PC-9 (cell line): Measurements from ENCODE around the gene KATNB1. TPM values are rescaled to one million over a fixed set of nuclear protein-coding genes. Genes with fewer than 3 reads are reported as not detected.

Experiments
- BruUV-seq: library from RNA; stranded (reverse); fragments of 400-500 nt; replicated peaks from 2 replicates; lab custom pipeline; 2021; lab: Mats Ljungman, UMichigan
- CTCF ChIA-PET: fragments of 300-600 bp; sonication (Branson Sonifier 250); formaldehyde crosslinking; loops from one replicate; lab custom pipeline; 2022; ENCODE audit warnings: antibody characterized with exemption; lab: Charles Lee
- POLR2A ChIA-PET: fragments of 300-600 bp; sonication (Branson Sonifier 250); formaldehyde crosslinking; loops from one replicate; lab custom pipeline; 2022; ENCODE audit warnings: antibody characterized with exemption; ENCODE audit not compliant: unreplicated experiment; lab: Charles Lee
- DNase-seq, 2 experiments: peaks; one replicate each; pipeline versions ENCODE4 v3.0.0 to v3.0.0-alpha.2; 2015 to 2022; ENCODE audit warnings: mixed read lengths in 1 of 2
- H2AFZ ChIP-seq: fragments of 200-600 bp; sonication (generic); 2 replicates; pipeline ENCODE4 v1.8.1; 2017; ENCODE audit warnings: antibody characterized with exemption
- H3F3A ChIP-seq: fragments of 200-600 bp; sonication (generic); 2 replicates; pipeline ENCODE4 v1.8.1; 2017; ENCODE audit warnings: antibody characterized with exemption, mild to moderate bottlenecking, low read depth; ENCODE audit not compliant: insufficient read depth
- H3K27ac ChIP-seq: fragments of 200-600 bp; sonication (generic); 2 replicates; pipeline ENCODE4 v1.6.1; 2016; ENCODE audit warnings: mixed run types
- H3K27me3 ChIP-seq: fragments of 200-600 bp; sonication (generic); 2 replicates; pipeline ENCODE4 v1.6.1; 2016; ENCODE audit warnings: low read depth, mixed run types; ENCODE audit not compliant: insufficient read depth
- H3K36me3 ChIP-seq: fragments of 200-600 bp; sonication (generic); 2 replicates; pipeline ENCODE4 v1.6.1; 2016; ENCODE audit warnings: low read depth, mixed run types
- H3K4me1 ChIP-seq: fragments of 200-600 bp; sonication (generic); replicated peaks from 2 replicates; pipeline ENCODE4 v1.6.1; 2016; ENCODE audit warnings: mixed run types; ENCODE audit not compliant: insufficient read depth
- H3K4me2 ChIP-seq: fragments of 200-600 bp; sonication (generic); 2 replicates; pipeline ENCODE4 v1.6.1; 2017; ENCODE audit warnings: mixed run types
- H3K4me3 ChIP-seq: fragments of 200-600 bp; sonication (generic); 2 replicates; pipeline ENCODE4 v1.6.1; 2016; ENCODE audit warnings: mixed run types
- H3K79me2 ChIP-seq: fragments of 200-600 bp; sonication (generic); 2 replicates; pipeline ENCODE4 v1.6.1; 2017; ENCODE audit warnings: low read depth, mixed run types
- H3K9me2 ChIP-seq: fragments of 200-600 bp; sonication (generic); 2 replicates; pipeline ENCODE4 v1.8.1; 2017; ENCODE audit warnings: mild to moderate bottlenecking; ENCODE audit not compliant: insufficient read depth
- H3K9me3 ChIP-seq: fragments of 200-600 bp; sonication (generic); 2 replicates; pipeline ENCODE4 v1.8.1; 2016; ENCODE audit warnings: low read depth; ENCODE audit not compliant: insufficient read depth
- H4K20me1 ChIP-seq: fragments of 200-600 bp; sonication (generic); 2 replicates; pipeline ENCODE4 v1.8.1; 2017; ENCODE audit not compliant: insufficient read depth
- CTCF ChIP-seq: fragments of 200-600 bp; sonication (generic); conservative IDR thresholded peaks from 2 replicates; pipeline ENCODE4 v1.6.1; 2017; ENCODE audit warnings: mixed run types, antibody characterized with exemption, mild to moderate bottlenecking, moderate library complexity
- EZH2 ChIP-seq: fragments of 200-600 bp; sonication (generic); IDR thresholded peaks from 2 replicates; pipeline ENCODE4 v1.8.0; 2017; ENCODE audit warnings: antibody characterized with exemption, low read depth
- intact Hi-C: fragments of 100-400 bp; cut with micrococcal nuclease; formaldehyde crosslinking; loops from one replicate; pipeline ENCODE4 v1.10.0; 2022; ENCODE audit not compliant: unreplicated experiment
- total RNA-seq: library from RNA; stranded (reverse); gene quantifications from 2 replicates; pipeline ENCODE4 v1.2.3, GENCODE V29; 2021

KATNB1 gene
- total RNA-seq, 1 experiment from 2014 or later: 27.7 TPM

GRCh38 chr16:57797526-57798266, 62.1 kb downstream of the KATNB1 start:
- POLR2A ChIA-PET: interaction anchor here (0.7 kb wide), 1 partner anchor 174 kb away, joined by 3 read pairs; no protein-coding TSS in a partner anchor
- no peak for TF ChIP-seq CTCF
- no peak for TF ChIP-seq EZH2
- Histone ChIP-seq H2AFZ (peak overlapping the region; percentile 69; the same call in 1 of the 2 replicates), H3K79me2 (peaks cover 51% of the 10 kb centered on the region), H3K27me3 (no peaks in the 10 kb centered on the region), H3K4me2 (peak overlapping the region; percentile 100), H3F3A (peaks cover 43% of the 10 kb centered on the region), H3K36me3 (peaks cover 14% of the 10 kb centered on the region), H3K27ac (peak overlapping the region; percentile 96), H4K20me1 (no peaks in the 10 kb centered on the region), H3K4me1 (peaks cover 64% of the 10 kb centered on the region), H3K4me3 (peak overlapping the region; percentile 72), H3K9me2 (no peaks in the 10 kb centered on the region), H3K9me3 (no peaks in the 10 kb centered on the region)
- intact Hi-C loops: loop anchor here (1.0 to 2.0 kb wide), 4 partner anchors 13 to 201 kb away; no protein-coding TSS in a partner anchor
- CTCF ChIA-PET: interaction anchor here (0.6 to 0.9 kb wide), 3 partner anchors 17 to 101 kb away, joined by 3 to 7 read pairs (median 3); no protein-coding TSS in a partner anchor
- DNase-seq: peak; percentile 89 to 91
- no TSS peak for BruUV-seq

GRCh38 chr16:57798267-57798810, 62.8 kb downstream of the KATNB1 start:
- peaks cover 51% of the 10 kb centered on the region for H3K79me2 ChIP-seq
- H3K9me3 ChIP-seq: no peaks in the 10 kb centered on the region
- no peak overlapping the region for H2AFZ ChIP-seq
- peak overlapping the region; percentile 72; the same call in 1 of the 2 replicates for H3K4me3 ChIP-seq
- no TSS peak for BruUV-seq
- H3K4me2 ChIP-seq: peak overlapping the region; percentile 100
- POLR2A ChIA-PET: no interaction called here
- intact Hi-C loops: loop anchor here (1.0 kb wide), 2 partner anchors 27 to 39 kb away; no protein-coding TSS in a partner anchor
- H4K20me1 ChIP-seq: no peaks in the 10 kb centered on the region
- H3F3A ChIP-seq: peaks cover 49% of the 10 kb centered on the region
- H3K4me1 ChIP-seq: peaks cover 68% of the 10 kb centered on the region
- TF ChIP-seq EZH2 (no peak), CTCF (no peak)
- H3K9me2 ChIP-seq: no peaks in the 10 kb centered on the region
- no peaks in the 10 kb centered on the region for H3K27me3 ChIP-seq
- H3K27ac ChIP-seq: peak overlapping the region; percentile 96
- H3K36me3 ChIP-seq: peaks cover 14% of the 10 kb centered on the region
- CTCF ChIA-PET: no interaction called here
- DNase-seq: no peak

GRCh38 chr16:57798953-57799599, 63.5 kb downstream of the KATNB1 start:
- DNase-seq: no peak
- intact Hi-C loops: loop anchor here (1.0 kb wide), 2 partner anchors 26 to 40 kb away; no protein-coding TSS in a partner anchor
- H3K9me2 ChIP-seq: no peaks in the 10 kb centered on the region
- H3K79me2 ChIP-seq: peaks cover 51% of the 10 kb centered on the region
- POLR2A ChIA-PET: no interaction called here
- H3K9me3 ChIP-seq: no peaks in the 10 kb centered on the region
- H4K20me1 ChIP-seq: no peaks in the 10 kb centered on the region
- no peak overlapping the region for H2AFZ ChIP-seq
- CTCF ChIA-PET: no interaction called here
- H3K4me1 ChIP-seq: peaks cover 68% of the 10 kb centered on the region
- H3K36me3 ChIP-seq: peaks cover 14% of the 10 kb centered on the region
- TF ChIP-seq CTCF (no peak), EZH2 (no peak)
- H3K27ac ChIP-seq: no peak overlapping the region
- no peaks in the 10 kb centered on the region for H3K27me3 ChIP-seq
- H3K4me3 ChIP-seq: peak overlapping the region; percentile 72; the same call in 1 of the 2 replicates
- H3K4me2 ChIP-seq: peak overlapping the region; percentile 100
- peaks cover 52% of the 10 kb centered on the region for H3F3A ChIP-seq
- no TSS peak for BruUV-seq
